Parathyroid adenoma (tissue), 2 donors: ENCODE results near the gene HABP2.

Experiments used
- H2AFZ ChIP-seq: fragments of 300-600 bp; sonication (generic); one replicate; pipeline ENCODE4 v1.7.0; 2017; ENCODE audit warnings: antibody characterized with exemption, mild to moderate bottlenecking
- H3K27ac ChIP-seq: fragments of 300-600 bp; sonication (generic); one replicate; pipeline ENCODE4 v1.7.0; 2017
- H3K27me3 ChIP-seq: fragments of 300-600 bp; sonication (generic); one replicate; pipeline ENCODE4 v1.7.0; 2017; ENCODE audit warnings: low read length; ENCODE audit not compliant: control insufficient read depth, insufficient read depth
- H3K36me3 ChIP-seq: fragments of 300-600 bp; sonication (generic); one replicate; pipeline ENCODE4 v1.7.0; 2017; ENCODE audit warnings: low read length; ENCODE audit not compliant: control insufficient read depth, insufficient read depth
- H3K4me1 ChIP-seq: fragments of 300-600 bp; sonication (generic); one replicate; pipeline ENCODE4 v1.7.0; 2017; ENCODE audit warnings: control low read depth
- H3K4me2 ChIP-seq: fragments of 300-600 bp; sonication (generic); one replicate; pipeline ENCODE4 v1.7.0; 2017; ENCODE audit warnings: low read length
- H3K4me3 ChIP-seq: fragments of 300-600 bp; sonication (generic); one replicate; pipeline ENCODE4 v1.7.0; 2017; ENCODE audit warnings: low read depth, low read length
- H3K79me2 ChIP-seq: fragments of 300-600 bp; sonication (generic); one replicate; pipeline ENCODE4 v1.7.0; 2017; ENCODE audit warnings: control low read depth
- H3K9ac ChIP-seq: fragments of 300-600 bp; sonication (generic); one replicate; pipeline ENCODE4 v1.7.0; 2017; ENCODE audit warnings: mild to moderate bottlenecking
- H3K9me3 ChIP-seq: fragments of 300-600 bp; sonication (generic); one replicate; pipeline ENCODE4 v1.7.0; 2017; ENCODE audit warnings: low read length; ENCODE audit not compliant: control insufficient read depth
- TF ChIP-seq, protein P1 (sequence below): fragments of 300-600 bp; sonication (generic); IDR thresholded peaks from one replicate; pipeline ENCODE4 v1.7.0; 2017; ENCODE audit warnings: antibody characterized with exemption, mild to moderate bottlenecking
- donor health status: primary hyperparathyroidism.

Gene HABP2

DNA sequence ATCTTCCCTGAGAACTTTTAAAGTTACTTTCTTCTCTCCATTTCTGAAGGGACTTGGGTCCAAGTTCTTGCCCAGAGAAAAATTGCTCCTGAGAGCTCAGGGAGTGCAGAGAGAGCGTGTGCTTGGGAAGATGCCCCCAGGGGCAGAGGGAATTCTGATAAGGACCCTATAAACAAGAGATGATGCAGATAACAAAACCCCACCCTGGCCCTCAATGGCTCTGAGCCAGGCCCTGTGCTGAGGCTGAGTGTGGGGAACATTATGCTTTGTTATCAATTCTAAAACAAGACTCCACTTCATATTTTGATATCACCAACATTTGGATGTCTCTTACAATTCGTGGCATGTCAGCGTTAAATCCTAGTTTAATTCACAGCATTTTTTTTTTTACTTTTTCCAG, 34.4 kb upstream of the HABP2 start:
- Histone ChIP-seq H3K4me2 (no peak overlapping the region), H3K4me1 (no peaks in the 10 kb centered on the region), H3K79me2 (no peaks in the 10 kb centered on the region), H2AFZ (no peak overlapping the region), H3K36me3 (no peaks in the 10 kb centered on the region), H3K27me3 (no peaks in the 10 kb centered on the region), H3K9me3 (no peaks in the 10 kb centered on the region), H3K4me3 (no peak overlapping the region), H3K27ac (no peak overlapping the region), H3K9ac (no peak overlapping the region)
- TF ChIP-seq, protein P1, sequence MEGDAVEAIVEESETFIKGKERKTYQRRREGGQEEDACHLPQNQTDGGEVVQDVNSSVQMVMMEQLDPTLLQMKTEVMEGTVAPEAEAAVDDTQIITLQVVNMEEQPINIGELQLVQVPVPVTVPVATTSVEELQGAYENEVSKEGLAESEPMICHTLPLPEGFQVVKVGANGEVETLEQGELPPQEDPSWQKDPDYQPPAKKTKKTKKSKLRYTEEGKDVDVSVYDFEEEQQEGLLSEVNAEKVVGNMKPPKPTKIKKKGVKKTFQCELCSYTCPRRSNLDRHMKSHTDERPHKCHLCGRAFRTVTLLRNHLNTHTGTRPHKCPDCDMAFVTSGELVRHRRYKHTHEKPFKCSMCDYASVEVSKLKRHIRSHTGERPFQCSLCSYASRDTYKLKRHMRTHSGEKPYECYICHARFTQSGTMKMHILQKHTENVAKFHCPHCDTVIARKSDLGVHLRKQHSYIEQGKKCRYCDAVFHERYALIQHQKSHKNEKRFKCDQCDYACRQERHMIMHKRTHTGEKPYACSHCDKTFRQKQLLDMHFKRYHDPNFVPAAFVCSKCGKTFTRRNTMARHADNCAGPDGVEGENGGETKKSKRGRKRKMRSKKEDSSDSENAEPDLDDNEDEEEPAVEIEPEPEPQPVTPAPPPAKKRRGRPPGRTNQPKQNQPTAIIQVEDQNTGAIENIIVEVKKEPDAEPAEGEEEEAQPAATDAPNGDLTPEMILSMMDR = no peak

DNA sequence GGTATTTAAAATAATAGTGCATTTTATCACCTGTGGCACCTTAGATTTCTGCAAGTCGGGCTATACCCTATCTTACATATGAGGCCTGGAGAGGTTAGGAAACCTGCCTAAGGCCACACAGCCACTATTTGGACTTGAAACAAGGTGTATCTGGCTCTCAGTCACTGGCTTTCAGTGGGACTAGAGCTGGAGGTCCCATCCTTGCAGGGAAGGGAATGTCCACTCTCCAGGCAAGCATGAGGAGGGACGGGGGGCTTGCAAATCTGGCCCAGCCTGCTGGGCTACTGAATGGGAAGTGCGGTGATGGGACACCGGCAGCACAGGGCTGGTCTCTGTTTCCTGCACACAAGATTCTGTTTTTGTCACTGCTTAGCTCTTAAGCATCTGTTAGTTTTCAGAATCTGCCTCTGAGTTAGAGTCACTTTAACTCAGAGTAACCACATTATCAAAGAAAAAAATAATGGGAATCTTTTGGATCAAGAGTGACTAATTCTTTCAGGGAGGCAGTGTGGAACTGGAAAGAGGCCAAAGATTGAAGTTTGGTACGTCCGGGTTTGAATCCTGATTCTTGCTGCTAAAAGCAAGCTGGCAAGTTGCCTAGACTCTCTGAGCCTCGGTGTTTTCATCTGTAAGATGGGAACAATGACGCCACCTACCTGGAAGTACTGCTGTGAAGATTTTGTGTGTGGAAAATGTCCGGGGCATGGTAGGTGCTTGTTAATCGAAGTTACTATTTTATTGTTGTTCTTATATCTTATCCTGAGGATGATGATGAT, 33.8 kb upstream of the HABP2 start:
- no peaks in the 10 kb centered on the region for H3K9me3 ChIP-seq
- H3K4me2 ChIP-seq = no peak overlapping the region
- H3K9ac ChIP-seq = no peak overlapping the region
- no peak overlapping the region for H3K4me3 ChIP-seq
- H3K27ac ChIP-seq = no peak overlapping the region
- no peaks in the 10 kb centered on the region for H3K4me1 ChIP-seq
- no peak overlapping the region for H2AFZ ChIP-seq
- no peaks in the 10 kb centered on the region for H3K27me3 ChIP-seq
- no peaks in the 10 kb centered on the region for H3K79me2 ChIP-seq
- H3K36me3 ChIP-seq = no peaks in the 10 kb centered on the region
- TF ChIP-seq, protein P1 = no peak

DNA sequence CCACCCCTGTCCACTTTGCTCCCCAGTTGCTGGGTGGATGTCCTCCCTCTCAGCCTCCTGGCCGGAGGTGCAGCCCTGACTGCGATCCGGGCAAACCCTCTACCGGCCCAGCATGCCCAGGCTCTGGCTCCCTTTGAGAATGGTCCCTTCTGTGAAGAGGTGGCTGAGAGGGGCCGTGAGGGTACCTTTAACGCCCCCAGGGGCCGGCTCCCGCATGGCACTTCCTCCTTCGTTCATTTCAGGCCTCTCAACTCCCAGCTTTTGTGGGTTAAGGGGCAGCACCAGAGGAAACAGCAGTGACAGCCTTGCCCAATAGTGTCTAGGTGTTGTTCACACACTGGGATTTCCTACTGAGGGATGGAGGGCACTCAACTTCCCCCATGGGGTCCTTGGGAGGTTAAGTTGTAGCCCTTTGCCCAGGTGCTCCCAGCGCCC, 33.2 kb upstream of the HABP2 start:
- TF ChIP-seq, protein P1 = no peak

DNA sequence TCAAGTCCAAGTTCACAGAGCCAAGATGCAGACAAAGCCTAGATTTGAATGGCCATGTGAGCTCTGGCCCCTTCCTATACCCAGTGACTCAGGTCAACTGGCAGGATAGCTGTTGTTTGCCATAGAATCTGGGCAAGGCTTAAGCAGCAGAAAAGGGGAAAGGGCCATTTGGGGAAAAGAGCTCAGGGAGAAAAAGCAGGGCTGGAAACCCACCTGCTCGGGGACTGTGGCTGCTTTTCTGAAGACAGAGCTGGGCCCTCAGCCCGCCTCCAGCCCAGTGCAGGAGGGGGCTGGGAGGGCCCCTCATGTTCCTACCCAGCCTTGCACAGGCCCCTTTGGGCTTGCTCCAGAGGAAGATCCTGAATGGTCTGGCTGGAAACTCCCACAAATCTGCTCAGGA, 32.6 kb upstream of the HABP2 start:
- Histone ChIP-seq H3K4me1 (no peaks in the 10 kb centered on the region), H3K27ac (no peak overlapping the region)

More for the DNA sequence above, 33.2 kb upstream of the HABP2 start:
- H3K4me3 ChIP-seq = no peak overlapping the region
- H3K4me1 ChIP-seq = no peaks in the 10 kb centered on the region
- no peak overlapping the region for H3K27ac ChIP-seq
- H3K27me3 ChIP-seq = no peaks in the 10 kb centered on the region
- H2AFZ ChIP-seq = no peak overlapping the region
- no peaks in the 10 kb centered on the region for H3K79me2 ChIP-seq
- no peak overlapping the region for H3K4me2 ChIP-seq
- no peaks in the 10 kb centered on the region for H3K36me3 ChIP-seq
- H3K9ac ChIP-seq = no peak overlapping the region
- no peaks in the 10 kb centered on the region for H3K9me3 ChIP-seq

More for the DNA sequence above, 32.6 kb upstream of the HABP2 start:
- H3K4me3 ChIP-seq = no peak overlapping the region
- no peaks in the 10 kb centered on the region for H3K36me3 ChIP-seq
- no peaks in the 10 kb centered on the region for H3K79me2 ChIP-seq
- H3K4me2 ChIP-seq = no peak overlapping the region
- no peaks in the 10 kb centered on the region for H3K27me3 ChIP-seq
- no peak overlapping the region for H3K9ac ChIP-seq
- no peaks in the 10 kb centered on the region for H3K9me3 ChIP-seq
- TF ChIP-seq, protein P1 = no peak
- H2AFZ ChIP-seq = no peak overlapping the region
